NCI-H1436 (cell line): ENCODE measurements around the gene HCAR1.
"Not testable (repeated sequence)": the region's sequence is repeated elsewhere in the genome, so short reads cannot be mapped to it uniquely, and the experiment has no call there.

Source experiments
- DNase-seq: peaks from one replicate; lab custom pipeline; 2025; lab: John Stamatoyannopoulos, UW

The HCAR1 gene, protein sequence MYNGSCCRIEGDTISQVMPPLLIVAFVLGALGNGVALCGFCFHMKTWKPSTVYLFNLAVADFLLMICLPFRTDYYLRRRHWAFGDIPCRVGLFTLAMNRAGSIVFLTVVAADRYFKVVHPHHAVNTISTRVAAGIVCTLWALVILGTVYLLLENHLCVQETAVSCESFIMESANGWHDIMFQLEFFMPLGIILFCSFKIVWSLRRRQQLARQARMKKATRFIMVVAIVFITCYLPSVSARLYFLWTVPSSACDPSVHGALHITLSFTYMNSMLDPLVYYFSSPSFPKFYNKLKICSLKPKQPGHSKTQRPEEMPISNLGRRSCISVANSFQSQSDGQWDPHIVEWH

DNA sequence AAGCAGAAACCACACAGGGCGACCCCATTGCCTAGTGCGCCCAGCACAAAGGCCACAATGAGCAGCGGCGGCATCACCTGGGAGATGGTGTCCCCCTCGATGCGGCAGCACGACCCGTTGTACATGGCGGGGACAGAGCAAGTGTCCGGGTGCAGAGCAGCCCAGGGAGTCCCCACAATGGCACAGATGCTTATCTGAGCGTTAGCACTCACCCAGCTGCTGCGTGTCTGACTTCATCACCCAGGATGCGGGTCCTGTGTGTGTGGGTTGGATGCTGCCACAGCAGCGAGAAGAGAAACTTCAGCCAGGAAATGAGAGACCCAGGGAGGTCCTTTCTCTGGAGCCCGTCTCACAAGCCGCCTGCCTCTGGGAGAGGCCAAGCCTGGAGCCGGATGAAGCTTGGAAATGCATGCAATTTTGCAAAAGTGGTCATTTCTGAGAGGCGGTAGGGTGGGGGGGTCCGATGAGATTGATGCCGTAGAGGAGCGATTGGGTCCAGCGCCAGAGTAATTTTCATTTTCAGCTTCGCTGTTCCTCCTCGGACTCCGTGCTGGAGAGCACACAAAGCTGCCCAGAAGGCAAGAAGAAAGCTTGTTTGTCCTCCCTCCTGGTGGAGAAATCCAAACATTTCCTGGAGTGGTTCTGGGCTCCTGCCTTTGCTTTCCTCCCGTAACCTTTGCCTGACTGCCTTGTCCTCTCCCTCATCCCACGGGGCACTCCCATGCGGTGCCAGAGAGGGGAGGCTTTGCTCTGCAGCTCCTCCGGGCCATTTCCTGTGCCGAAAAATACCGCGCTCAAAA lies at the start of gene HCAR1:
HCAR1 (minus strand) TSS at position 630 of the 800 bp plus-strand sequence; CDS start at position 125, 505 bp downstream.
- DNase-seq = no peak

DNA sequence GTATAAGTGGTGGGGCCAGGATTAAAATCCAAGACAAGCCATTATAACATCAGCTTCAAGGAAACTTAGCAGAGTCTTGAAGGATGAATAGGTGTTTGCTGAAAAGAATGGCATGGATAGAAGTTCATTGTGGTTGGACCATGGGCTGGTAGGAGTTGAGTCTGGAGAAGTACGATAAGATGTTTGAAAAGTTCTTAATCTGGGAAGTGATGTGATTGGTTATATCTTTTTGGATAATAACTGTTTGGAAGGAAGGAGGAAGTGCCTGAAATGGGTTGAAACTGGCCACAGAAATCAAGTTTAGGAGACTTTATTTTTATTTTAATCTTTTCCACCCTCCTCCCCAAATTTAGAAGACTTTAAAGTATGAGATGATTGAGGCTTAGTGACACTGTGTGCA lies 26.9 kb upstream of the HCAR1 start:
- no peak for DNase-seq

DNA sequence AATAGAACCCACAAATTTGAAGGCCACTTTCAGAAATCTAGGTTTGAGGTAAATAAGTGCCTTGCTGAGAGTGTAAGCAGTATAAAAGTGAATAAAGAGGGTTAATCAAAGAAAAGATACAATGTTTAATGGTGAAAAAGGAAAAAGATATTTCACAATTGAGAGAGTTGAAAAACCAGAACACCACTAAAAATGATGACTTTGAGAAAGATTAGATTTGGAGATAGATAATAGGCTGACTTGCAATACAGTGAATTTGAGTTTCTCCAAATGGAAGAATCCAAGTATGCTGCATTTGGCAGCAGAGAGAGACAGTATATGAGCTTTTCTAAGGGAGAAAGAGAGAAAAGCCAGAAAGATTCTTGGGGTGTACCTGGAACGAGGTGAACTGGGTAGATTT lies 24.1 kb upstream of the HCAR1 start:
- DNase-seq = no peak

DNA sequence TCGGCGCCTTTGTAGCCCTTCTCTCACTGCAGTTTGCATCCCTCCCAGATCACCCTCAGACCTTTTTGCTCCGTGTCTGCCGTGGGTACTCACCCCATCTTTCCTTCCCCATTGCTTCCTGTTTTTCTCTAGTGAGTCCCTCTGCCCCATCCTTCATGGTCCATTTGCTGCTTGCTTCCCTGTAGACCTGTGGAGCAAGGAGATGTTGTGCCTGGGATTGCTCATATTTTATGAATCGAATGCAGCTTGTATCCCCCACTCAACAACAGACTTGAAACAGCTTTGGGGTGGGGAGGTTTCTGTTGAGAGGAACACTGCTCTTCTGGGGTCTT lies 22.6 kb upstream of the HCAR1 start:
- no peak for DNase-seq

DNA sequence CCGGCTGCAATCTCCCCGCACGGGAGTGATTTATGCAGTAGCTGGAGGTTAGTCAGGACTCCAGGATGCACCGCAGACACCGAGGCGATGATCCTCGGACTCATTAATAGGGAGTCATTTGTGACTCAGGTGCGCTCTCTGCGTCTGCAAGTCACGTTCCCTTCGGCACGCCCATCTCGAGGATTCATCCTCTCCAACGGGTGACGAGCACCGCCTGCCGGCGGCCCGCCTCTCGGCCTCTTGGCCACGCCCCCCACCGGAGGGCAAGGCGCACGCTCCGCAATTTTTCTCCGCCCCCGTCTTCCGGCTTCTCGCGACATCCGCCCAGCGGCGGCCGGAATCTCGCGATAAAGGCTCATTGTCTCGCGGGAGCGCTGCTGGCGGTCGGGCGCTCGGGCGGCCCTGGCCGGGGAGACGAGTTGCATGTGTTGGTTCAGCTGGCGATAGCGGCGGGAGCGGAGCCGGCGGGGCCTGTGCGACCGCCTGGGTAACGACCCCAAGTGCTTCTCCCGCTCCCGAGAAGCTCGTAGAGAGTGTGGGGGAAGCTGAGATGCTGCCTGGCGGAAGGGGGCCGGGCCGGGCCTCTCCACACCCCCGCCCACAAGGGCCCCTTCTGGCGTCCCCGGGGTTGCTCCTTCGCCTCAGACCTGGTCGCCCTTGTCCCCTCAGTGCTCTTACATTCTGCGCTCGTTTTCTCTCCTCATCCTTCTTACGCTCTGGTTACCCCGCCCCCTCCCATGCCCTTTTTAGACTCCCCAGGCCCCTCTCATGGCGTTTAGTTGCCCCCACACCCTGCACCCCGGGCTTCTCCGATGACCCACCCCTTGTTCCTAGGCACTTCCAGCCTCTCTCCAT lies 22.0 kb upstream of the HCAR1 start, which contains the start of gene DENR:
DENR (plus strand) TSS at position 361 of the 855 bp plus-strand sequence. CDS start 878 bp downstream, outside the sequence.
- DNase-seq = peak; percentile 98

DNA sequence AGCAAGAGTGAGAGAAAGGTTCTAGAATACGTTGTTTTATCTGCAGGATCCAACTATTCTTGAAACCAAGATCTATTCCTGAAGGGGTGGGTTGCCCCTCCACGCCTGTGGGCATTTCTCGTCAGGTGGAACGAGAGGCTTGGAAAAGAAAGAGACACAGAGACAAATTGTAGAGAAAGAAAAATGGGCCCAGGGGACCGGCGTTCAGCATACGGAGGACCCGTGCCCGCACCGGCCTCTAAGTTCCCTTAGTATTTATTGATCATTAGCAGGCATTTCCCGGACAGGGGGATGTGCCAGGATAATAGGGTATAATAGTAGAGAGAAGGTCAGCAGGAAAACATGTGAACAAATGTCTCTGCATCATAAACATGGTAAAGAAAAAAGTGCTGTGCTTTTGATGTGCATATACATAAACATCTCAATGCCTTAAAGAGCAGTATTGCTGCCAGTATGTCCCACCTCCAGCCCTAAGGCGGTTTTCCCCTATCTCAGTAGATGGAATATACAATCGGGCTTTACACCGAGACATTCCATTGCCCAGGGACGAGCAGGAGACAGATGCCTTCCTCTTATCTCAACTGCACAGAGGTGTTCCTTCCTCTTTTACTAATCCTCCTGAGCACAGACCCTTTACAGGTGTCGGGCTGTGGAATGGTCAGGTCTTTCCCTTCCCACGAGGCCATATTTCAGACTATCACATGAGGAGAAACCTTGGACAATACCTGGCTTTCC lies 20.3 kb upstream of the HCAR1 start:
- not testable (repeated sequence) for DNase-seq

DNA sequence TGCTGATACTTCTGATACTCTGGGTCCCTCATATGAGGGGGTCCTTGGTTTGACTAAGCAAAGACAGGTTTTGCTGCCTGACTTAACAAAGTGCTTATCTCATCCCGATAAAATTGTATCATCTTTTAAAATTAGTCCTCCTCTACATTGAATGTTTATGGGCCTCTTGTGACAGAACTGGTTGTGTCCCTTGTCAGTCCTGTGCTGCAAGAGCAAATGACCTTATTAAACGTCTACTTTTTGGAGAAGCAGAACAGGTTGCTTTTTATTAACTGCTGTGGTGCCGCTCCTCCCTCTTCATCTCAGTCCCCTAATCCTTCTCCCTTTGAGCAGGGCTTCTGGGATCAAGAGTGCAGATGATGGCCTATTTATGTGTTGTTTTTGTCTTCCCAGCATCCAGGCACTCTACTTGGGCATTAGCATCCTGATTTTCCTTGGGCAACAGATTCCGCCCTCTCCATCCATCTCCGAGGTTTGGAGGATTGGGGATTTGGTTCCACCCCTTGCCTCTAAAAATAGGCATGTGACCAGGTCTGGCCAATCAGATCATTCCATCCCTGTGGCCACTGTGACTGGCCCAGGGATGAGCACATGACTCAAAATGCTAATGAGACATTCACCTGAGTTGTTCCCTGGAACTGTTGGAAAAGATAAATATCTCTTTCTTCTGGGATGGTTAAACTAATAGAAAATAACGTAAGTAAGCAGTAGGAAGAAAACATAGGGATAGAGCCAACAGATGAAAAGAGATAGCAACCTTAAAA lies 19.1 kb upstream of the HCAR1 start:
- peak; percentile 12 for DNase-seq

DNA sequence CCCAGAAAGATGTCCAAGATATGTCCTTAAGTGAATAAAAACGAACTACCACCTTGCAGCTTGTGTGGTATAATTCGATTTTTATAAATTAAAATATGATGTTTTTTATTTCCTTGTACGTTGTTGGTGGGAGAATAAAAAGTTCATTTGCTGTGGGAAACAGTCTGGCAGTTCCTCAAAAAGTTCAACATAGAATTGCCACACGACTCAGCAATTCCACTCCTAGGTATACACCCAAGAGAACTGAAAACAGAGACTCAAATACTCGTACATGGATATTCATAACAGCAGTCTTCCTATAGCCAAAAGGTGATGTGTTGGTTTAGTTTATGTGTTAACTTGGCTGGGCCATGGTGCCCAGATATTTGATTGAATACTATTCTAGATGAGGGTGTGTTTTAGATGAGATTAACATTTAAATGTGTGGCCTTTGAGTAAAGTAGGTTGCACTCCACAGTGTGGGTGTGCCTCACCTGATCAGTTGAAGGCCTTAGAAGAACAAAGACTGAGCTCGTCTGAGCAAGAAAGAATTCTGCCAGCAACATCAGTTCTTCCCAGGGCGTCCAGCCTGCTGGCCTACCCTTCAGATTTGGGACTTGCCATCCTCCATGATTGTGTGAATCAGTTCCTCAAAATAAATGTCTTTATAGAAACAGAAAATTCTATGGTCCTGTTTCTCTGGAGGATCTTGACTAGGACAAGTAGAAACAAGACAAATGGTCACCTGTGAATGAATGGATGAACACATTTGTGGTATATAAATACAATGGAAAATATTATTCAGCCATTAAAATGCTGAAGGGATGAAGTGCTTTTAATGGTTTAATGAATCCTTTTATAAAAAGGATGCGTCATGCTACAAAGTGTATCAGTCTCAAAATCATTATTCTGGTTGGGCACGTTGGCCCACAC lies 16.8 kb upstream of the HCAR1 start:
- no peak for DNase-seq

DNA sequence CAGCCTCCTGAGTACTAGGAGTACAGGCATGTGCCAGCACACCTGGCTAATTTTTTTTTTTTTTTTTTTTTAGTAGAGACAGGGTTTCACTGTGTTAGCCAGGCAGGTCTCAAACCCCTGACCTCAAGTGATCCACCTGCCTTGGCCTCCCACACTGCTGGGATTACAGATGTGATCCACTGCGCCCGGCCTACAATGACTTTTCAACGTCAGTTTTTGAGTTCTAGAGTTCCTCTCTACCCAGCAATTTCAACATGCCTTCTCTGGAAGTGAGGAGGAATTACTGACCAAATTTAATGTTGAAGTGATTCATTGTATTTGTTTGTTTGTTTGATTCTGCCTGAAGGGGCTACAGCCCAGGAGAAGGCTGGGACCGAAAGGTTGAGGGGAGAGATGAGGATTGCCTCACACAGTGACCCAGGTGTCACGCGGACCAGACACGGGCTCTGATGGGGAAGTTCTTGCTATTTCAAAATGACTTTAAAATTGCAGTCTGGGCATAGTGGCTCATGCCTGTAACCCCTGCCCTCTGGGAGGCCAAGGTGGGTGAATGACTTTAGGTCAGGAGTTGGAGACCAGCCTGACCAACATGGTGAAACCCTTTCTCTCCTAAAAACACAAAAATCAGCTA lies 13.4 kb upstream of the HCAR1 start:
- DNase-seq = no peak

DNA sequence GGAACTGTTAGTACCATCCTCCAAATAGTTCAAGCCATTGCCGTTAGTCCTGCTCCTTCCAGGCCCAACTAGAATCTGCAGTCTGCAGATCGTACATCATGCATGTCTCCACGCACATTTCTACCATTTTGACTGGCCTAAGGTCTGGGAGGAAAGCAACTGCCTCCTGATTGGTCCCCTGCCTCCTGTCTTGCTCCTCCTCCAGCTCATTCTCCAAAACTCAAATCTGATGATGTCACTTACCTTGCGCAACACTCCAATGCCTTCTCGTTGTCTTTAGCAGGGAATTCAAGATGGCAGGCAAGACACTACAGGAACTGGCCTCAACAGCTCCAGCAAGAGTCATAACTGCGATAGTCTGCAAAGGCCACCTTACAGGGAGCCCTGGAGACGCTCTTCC lies 9.7 kb upstream of the HCAR1 start:
- no peak for DNase-seq

DNA sequence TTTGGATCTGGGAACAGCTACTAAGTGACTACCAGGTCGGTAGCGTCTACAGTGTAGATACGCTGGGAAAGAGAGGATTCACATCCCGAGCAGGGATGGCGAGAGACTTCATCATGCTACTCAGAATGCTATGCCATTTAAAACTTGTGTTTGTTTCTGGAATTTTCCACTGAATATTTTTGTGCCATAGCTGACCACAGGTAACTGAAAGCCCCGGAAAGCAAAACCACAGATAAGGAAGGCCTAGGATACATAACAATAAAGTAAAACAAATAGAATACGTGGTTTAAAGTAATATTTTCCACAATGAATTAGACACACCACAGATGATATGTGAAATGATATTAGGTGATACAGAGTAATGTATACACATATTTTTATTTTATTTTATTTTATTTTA lies 7.9 kb upstream of the HCAR1 start:
- DNase-seq = no peak

DNA sequence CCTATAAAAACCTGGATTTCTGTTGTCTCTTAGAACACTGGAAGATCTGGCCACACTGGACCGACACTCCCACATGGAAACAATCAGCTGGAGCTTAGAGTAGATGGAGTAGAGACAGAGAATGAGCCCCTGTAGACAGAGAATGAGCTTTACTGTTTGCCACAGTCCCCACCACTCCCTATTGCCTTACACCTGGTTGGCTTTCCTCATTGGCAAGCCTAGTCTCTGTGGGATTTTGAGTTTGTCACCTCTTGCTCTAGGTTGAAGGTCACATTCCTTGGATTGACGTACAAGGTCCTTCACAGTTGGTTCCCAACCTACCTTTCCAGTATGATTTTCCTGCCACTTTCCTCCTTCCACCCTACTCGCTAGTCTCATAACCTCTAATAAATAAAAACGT lies 2.0 kb upstream of the HCAR1 start:
- no peak for DNase-seq

DNA sequence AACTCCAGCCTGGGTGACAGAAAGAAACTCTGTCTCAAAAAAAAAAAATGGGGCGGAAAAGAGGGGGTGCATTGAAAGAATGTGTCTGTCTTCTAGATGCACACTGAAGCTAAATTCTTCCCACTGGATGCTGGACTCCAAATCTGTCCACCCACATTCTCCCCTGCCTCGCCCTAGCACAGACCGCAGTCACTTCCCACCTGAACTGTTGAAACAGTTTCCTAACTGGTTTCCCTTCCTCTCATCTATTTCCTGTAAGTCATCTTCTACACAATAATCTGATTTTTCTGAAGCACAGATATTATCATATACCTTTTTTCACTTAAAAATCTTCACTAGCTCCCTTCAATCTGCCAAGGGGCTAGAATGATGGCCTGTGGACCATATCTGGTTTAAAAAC lies 1.5 kb upstream of the HCAR1 start:
- DNase-seq = no peak

DNA sequence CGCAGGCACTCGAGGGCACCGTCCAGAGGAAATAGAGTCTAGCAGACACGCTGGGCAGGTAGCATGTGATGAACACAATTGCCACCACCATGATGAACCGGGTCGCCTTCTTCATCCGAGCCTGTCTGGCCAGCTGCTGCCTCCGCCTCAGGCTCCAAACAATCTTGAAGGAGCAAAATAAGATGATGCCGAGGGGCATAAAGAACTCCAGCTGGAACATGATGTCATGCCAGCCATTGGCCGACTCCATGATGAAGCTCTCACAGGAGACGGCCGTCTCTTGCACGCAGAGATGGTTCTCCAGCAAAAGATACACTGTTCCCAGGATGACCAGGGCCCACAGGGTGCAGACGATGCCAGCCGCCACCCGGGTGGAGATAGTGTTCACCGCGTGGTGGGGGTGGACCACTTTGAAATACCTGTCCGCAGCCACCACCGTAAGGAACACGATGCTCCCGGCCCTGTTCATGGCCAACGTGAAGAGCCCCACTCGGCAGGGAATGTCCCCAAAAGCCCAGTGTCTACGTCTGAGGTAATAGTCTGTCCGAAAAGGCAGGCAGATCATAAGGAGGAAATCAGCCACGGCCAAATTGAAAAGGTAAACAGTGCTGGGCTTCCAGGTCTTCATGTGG lies 945 bp downstream of the HCAR1 start:
- DNase-seq = no peak

DNA sequence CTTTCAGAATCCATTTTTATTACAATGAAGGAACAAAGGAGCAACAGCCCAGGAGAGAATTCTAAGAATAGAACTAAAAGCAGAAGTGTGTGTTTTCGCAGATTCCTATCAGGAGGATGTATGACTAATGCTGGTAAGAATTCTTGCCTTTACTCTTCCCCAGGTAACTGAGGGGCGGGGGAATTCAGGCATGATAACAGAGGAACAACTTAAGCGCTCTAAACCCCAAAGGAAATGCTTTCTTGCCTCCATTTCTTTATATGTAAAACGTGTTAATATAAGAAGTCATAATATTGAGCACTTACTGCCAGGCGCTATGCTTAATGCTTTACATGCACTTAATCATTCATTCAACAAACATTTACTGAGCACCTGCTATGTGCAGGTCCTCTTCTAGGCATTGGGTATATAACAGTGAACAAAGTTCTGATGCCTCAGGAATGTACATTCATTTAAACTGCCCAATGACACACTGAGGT lies 4.5 kb downstream of the HCAR1 start:
- no peak for DNase-seq

DNA sequence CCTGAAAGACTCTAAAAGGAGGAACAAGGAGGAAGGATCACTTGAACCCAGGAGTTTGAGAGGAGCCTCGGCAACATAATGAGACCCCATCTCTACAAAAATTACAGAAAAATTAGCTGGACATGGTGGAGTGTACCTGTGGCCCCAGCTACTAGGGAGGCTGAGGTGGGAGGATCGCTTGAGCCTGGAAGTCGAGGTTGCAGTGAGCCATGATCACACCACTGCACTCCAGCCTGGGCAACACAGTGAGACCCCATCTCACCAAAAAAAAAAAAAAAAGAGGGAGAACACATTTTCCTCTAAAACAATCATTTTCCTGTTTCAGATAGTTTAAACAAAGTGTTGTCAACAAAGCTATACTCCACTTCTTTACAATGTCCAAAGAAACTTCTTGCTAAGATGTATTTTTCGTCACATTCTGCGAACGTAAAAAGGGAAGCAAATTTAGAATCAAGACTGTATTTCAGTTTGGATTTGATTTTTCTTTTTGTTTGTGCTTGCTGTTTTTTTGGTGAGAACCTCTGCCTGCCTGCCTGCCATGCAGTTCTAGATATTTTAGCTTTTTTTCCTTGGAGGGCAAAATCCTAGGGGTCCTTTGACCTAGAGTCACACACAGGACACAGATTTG lies 5.1 kb downstream of the HCAR1 start:
- no peak for DNase-seq

DNA sequence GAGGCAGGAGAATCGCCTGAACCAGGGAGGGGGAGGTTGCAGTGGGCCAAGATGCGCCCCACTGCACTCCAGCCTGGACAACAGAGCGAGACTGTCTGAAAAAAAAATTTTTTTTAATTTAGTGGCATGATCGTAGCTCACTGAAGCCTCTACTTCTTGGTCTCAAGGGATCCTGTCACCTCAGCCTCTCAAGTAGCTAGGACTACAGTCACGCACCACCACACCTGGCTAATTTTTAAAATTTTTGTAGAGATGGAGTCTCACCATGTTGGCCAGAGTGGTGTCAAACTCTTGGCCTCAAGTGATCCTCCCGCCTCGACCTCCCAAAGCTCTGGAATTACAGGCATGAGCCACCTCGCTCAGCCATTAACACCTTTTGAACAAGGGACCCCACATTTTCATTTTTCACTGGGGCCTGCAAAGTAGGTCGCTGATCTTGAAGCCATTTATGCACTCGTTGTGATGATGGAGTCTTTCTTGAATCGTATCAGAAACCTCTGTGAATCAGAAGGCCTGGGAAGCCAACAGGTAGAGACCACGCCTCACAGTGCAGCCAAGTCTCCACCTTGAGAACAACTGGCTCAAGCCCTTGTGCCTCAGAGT lies 5.9 kb downstream of the HCAR1 start:
- no peak for DNase-seq

DNA sequence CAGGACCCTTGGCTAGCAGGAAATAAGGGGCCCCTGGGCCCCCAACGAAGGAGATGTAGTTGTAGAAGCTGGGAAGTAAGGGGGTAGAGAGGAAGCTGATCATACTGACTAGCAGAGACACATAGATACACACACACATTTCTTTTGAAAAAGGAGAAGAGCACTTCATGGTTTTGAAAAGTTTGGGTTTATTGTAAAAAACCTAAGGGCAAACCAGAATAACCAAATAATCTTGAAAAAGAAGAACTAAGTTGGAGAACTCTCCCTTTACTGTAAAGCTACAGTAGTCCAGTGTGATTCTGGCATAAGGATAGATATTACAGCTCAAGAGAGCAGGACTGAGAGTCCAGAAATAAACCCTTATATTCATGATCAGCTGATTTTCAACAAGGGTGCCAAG lies 8.3 kb downstream of the HCAR1 start:
- DNase-seq = no peak
